Measurements from ENCODE around the gene PDLIM4.

GRCh38 chr5:132223861-132224260 lies 33.6 kb upstream of the PDLIM4 start:
- TF ChIP-seq POLR2A (IDR thresholded peaks at IDR 0.05; ENCODE audit: low read depth, low read length): no peak
- no peak for TF ChIP-seq TAF1 (IDR thresholded peaks at IDR 0.05; ENCODE audit: borderline replicate concordance, low read depth, low read length)

Data from GM12892 (cell line).